Measurements from ENCODE around the gene PCDHGA6.

Gene PCDHGA6

GRCh38 chr5:141422742-141423291 lies 49.1 kb downstream of the PCDHGA6 start:
- DNase-seq: no peak

- no peak for DNase-seq
Observed at GRCh38 chr5:141427783-141428426, 54.2 kb downstream of the PCDHGA6 start.

Data from inflammatory macrophage (primary cell).